BLaER1 treated with 17β-estradiol and CSF1 and Interleukin-3, amounts not matched to agents 10 nM and 100 nM (cell line): Measurements from ENCODE around the gene DIP2C.
"Not testable (repeated sequence)": the region's sequence is repeated elsewhere in the genome, so short reads cannot be mapped to it uniquely, and the experiment has no call there.

Source experiments
- H3K27ac ChIP-seq, 11 experiments: shearing (Covaris generic); formaldehyde crosslinking; 2 replicates each; pipeline ENCODE4 v1.8.1; 2022
- H3K27me3 ChIP-seq, 11 experiments: shearing (Covaris generic); formaldehyde crosslinking; 2 replicates each; pipeline ENCODE4 v1.8.1; 2022
- H3K36me3 ChIP-seq, 11 experiments: shearing (Covaris generic); formaldehyde crosslinking; 2 replicates each; pipeline ENCODE4 v1.8.1; 2022
- H3K4me1 ChIP-seq, 10 experiments: shearing (Covaris generic); formaldehyde crosslinking; 2 replicates each; pipeline ENCODE4 v1.8.1; 2022
- H3K4me2 ChIP-seq, 11 experiments: shearing (Covaris generic); formaldehyde crosslinking; 2 replicates each; pipeline ENCODE4 v1.8.1; 2022
- H3K4me3 ChIP-seq, 10 experiments: shearing (Covaris generic); formaldehyde crosslinking; 2 replicates each; pipeline ENCODE4 v1.8.1; 2022
- H3K9ac ChIP-seq, 11 experiments: shearing (Covaris generic); formaldehyde crosslinking; 2 replicates each; pipeline ENCODE4 v1.8.1; 2022
- H3K9me3 ChIP-seq, 11 experiments: shearing (Covaris generic); formaldehyde crosslinking; replicated peaks in 1 of 11; 2 replicates each; pipeline ENCODE4 v1.8.1; 2022
- H4K20me1 ChIP-seq, 11 experiments: shearing (Covaris generic); formaldehyde crosslinking; 2 replicates each; pipeline ENCODE4 v1.8.1; 2022
- Cebpa-rat ChIP-seq, 11 experiments: shearing (Covaris generic); IDR thresholded peaks; 2 replicates each; pipeline ENCODE4 v1.8.1; 2022

DIP2C gene

DNA sequence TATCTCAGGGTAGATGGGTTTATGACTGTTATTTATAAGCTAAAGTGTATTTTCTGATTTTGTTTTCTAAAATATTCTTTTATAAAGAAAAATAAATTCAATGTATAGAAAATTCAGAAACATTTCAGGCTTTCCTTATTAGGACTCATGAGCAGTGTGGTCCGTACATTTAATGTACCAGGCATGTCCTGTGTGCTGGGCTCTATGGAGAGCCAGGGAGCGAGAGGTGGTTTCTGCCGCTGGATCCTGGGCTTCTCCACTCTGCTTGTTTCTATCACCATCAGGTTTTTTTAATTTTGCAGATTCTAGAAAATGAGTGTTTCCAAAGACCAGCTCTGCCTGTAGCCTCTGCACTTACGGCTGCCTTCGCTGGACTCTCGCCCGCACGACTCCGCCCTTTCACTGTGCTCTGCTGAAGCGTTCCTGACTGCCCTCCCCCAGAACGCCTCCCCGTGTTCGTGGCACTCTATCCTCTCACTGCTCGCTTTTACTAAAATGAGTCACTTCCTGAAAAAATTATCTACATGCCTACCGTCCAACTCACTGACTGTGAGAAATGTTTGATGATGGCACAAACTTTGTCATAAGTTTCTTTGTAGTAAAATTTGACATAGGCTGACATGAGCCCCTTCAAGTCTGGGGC, 365.7 kb downstream of the DIP2C start:
- peaks cover 0 to 50% (median 21%) of the 10 kb centered on the region in 11 experiments; a peak in 13 of 22 replicates for H3K36me3 ChIP-seq
- H3K9ac ChIP-seq, result no peak overlapping the region
- no peak for TF ChIP-seq Cebpa-rat (IDR thresholded peaks at IDR 0.05)
- H3K4me2 ChIP-seq, result peak overlapping the region in 5 of 11 experiments; percentile 8 to 80 (median 59); a peak in 10 of 22 replicates
- peaks cover 0 to 6% (median 0%) of the 10 kb centered on the region in 11 experiments; a peak in 5 of 22 replicates for H3K9me3 ChIP-seq
- H3K27me3 ChIP-seq, result no peaks in the 10 kb centered on the region
- peak overlapping the region in 1 of 11 experiments; percentile 37; a peak in 1 of 22 replicates for H3K27ac ChIP-seq
- no peak overlapping the region for H3K4me3 ChIP-seq
- H3K4me1 ChIP-seq, result peaks cover 12 to 20% (median 15%) of the 10 kb centered on the region in 10 experiments; a peak in 18 of 20 replicates
- no peaks in the 10 kb centered on the region for H4K20me1 ChIP-seq

DNA sequence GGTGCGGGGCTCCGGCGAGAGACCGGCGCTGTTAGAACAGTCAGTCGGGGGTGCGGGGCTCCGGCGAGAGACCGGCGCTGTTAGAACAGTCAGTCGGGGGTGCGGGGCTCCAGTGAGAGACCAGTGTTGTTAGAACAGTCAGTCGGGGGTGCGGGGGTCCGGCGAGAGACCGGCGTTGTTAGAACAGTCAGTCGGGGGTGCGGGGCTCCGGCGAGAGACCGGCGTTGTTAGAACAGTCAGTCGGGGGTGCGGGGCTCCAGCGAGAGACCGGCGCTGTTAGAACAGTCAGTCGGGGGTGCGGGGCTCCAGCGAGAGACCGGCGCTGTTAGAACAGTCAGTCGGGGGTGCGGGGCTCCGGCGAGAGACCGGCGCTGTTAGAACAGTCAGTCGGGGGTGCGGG, 366.4 kb downstream of the DIP2C start:
- H3K9ac ChIP-seq, H4K20me1 ChIP-seq, H3K27me3 ChIP-seq, H3K9me3 ChIP-seq, H3K4me2 ChIP-seq, H3K4me3 ChIP-seq, H3K27ac ChIP-seq: not testable (repeated sequence)
- Histone ChIP-seq H3K36me3 (peaks cover 0 to 58% (median 21%) of the 10 kb centered on the region in 11 experiments; a peak in 13 of 22 replicates), H3K4me1 (peaks cover 12 to 25% (median 20%) of the 10 kb centered on the region in 10 experiments; a peak in 19 of 20 replicates)

DNA sequence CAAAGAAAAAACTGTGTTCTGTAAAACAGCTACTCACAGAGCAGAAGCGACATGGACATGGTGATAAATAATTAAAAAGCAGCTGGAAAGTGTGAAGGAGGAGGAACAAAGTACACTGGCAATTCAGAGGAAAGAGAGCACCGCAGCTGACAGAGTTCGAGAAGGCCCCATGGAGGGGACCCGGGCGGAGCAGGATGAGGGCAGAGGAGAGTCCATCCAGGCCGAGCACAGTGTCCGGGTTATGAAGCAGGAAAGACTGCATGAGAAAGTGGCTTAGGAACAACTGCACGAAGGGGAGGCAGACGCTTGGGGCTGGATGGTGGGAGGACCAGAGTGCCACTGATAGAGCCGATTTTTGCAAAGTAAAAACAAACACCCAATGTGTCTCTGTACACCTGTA, 368.7 kb downstream of the DIP2C start:
- H3K9ac ChIP-seq, result no peak overlapping the region
- no peak for TF ChIP-seq Cebpa-rat (IDR thresholded peaks at IDR 0.05)
- H3K4me1 ChIP-seq, result peaks cover 18 to 37% (median 32%) of the 10 kb centered on the region in 10 experiments
- no peak overlapping the region for H3K4me2 ChIP-seq
- no peaks in the 10 kb centered on the region for H4K20me1 ChIP-seq
- H3K36me3 ChIP-seq, result peaks cover 0 to 41% (median 7%) of the 10 kb centered on the region in 11 experiments; a peak in 13 of 22 replicates
- no peak overlapping the region for H3K27ac ChIP-seq
- no peaks in the 10 kb centered on the region for H3K27me3 ChIP-seq
- peaks cover 0 to 6% (median 0%) of the 10 kb centered on the region in 11 experiments; a peak in 5 of 22 replicates for H3K9me3 ChIP-seq
- H3K4me3 ChIP-seq, result no peak overlapping the region

DNA sequence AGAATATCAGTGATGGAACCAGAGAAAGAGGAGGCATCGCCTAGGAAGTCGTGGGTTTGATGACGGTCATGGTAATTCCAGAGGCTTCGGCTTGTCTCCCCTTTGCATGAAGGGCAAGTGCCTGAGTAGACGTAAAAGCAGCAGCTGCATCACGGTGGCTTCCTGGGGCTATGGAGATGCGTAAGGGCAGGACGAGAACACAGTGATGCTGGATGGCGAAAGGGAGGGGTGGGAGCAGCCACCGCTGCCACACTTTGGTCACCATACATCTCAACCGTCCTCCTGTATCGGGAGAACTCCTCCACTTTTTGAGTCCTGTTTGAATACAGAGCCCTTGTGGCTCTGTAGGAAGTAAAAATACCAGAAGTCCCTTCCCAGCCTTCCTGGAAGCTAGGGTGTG, 371.5 kb downstream of the DIP2C start:
- Histone ChIP-seq H4K20me1 (no peaks in the 10 kb centered on the region), H3K9ac (no peak overlapping the region), H3K4me3 (no peak overlapping the region), H3K4me2 (peak overlapping the region in 10 of 11 experiments; percentile 18 to 72 (median 51); a peak in 18 of 22 replicates), H3K9me3 (peaks cover 0 to 6% (median 0%) of the 10 kb centered on the region in 11 experiments; a peak in 5 of 22 replicates), H3K27me3 (no peaks in the 10 kb centered on the region), H3K4me1 (peaks cover 19 to 45% (median 38%) of the 10 kb centered on the region in 10 experiments), H3K27ac (peak overlapping the region in 1 of 11 experiments; percentile 40; a peak in 1 of 22 replicates), H3K36me3 (peaks cover 0 to 19% (median 7%) of the 10 kb centered on the region in 11 experiments; a peak in 10 of 22 replicates)
- TF ChIP-seq Cebpa-rat (IDR thresholded peaks at IDR 0.05), result no peak

DNA sequence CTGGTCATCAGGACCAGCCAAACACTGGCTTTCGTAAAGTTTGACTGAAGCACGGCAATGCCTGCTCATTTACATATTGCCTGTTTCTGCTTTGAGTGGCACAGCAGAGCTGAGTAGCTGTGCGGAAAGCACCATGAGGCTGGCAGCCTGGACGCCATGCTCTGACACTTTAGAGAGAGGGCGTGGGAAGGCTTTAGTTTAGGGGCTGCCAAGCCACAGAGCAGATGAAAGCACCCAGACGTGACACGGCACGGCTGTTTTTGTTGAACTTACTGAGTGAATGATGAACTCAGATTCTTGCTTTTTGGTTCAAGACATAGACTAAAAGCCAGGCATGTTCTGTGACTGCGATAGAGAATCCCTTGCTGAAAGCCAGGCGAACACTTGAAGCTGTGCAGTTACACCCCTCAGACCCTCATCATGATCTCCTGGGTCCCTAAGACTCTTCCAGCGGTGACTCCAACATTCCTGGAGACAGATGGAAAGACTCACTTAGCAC, 372.1 kb downstream of the DIP2C start:
- Histone ChIP-seq H3K9ac (peak overlapping the region in 1 of 11 experiments; percentile 7; a peak in 1 of 22 replicates), H3K27me3 (no peaks in the 10 kb centered on the region), H3K36me3 (peaks cover 0 to 19% (median 7%) of the 10 kb centered on the region in 11 experiments; a peak in 10 of 22 replicates), H3K27ac (peak overlapping the region in 2 of 11 experiments; percentile 15 to 40; a peak in 1 of 22 replicates), H4K20me1 (no peaks in the 10 kb centered on the region), H3K4me1 (peaks cover 19 to 45% (median 38%) of the 10 kb centered on the region in 10 experiments), H3K4me3 (no peak overlapping the region), H3K4me2 (peak overlapping the region; percentile 18 to 72 (median 50); a peak in 21 of 22 replicates), H3K9me3 (peaks cover 0 to 6% (median 0%) of the 10 kb centered on the region in 11 experiments; a peak in 5 of 22 replicates)
- no peak for TF ChIP-seq Cebpa-rat (IDR thresholded peaks at IDR 0.05)

DNA sequence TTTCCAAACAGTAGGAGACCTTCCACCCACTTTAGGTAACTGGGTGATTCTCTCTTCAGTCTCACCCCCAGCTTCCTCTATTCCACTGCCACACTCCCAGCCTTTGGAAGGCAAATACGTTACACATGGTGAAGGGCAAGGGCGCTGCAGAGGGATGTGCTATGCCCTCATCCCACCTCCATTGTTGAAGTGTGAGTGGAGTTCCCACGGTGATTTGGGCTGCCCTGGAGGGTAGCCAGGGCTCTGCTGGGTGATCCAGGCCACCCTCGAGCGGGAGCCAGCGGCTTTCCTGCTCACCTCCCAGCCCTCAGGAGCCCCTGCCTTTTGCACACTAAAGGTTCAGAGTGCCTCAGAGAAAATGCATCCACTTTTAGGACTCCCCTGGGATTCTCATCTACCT, 373.1 kb downstream of the DIP2C start:
- Histone ChIP-seq H3K27ac (no peak overlapping the region), H4K20me1 (no peaks in the 10 kb centered on the region), H3K9ac (no peak overlapping the region), H3K9me3 (peaks cover 0 to 5% (median 0%) of the 10 kb centered on the region in 11 experiments; a peak in 5 of 22 replicates), H3K27me3 (no peaks in the 10 kb centered on the region), H3K4me1 (peaks cover 19 to 45% (median 38%) of the 10 kb centered on the region in 10 experiments), H3K36me3 (peaks cover 0 to 18% (median 7%) of the 10 kb centered on the region in 11 experiments; a peak in 10 of 22 replicates), H3K4me2 (peak overlapping the region in 9 of 11 experiments; percentile 3 to 72 (median 50); a peak in 11 of 22 replicates), H3K4me3 (no peak overlapping the region)
- no peak for TF ChIP-seq Cebpa-rat (IDR thresholded peaks at IDR 0.05)

DNA sequence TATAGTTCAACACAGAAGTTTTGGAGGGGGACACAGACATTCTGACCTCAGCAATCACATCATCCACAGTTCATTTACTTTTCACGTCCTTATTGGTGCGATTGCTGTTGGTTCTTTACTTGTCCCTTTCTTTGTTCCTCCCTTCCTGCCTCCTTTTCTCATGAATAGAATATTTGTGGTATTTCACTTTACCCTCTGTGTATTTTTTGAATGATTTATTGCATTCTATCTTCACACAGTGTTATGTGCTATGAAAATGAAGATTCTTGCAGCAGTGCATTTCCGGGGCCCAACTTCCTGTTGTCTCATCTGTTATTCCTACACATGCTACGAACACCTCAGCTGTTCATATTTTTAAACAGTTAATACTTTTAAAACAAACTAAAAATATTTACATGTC, 374.6 kb downstream of the DIP2C start:
- Histone ChIP-seq H3K27ac (peak overlapping the region in 1 of 11 experiments; percentile 8; a peak in 1 of 22 replicates), H3K4me2 (peak overlapping the region; percentile 30 to 67 (median 53); a peak in 20 of 22 replicates), H3K27me3 (no peaks in the 10 kb centered on the region), H4K20me1 (no peaks in the 10 kb centered on the region), H3K36me3 (peaks cover 0 to 11% (median 0%) of the 10 kb centered on the region in 11 experiments; a peak in 3 of 22 replicates), H3K9me3 (no peaks in the 10 kb centered on the region), H3K9ac (no peak overlapping the region), H3K4me1 (peaks cover 19 to 45% (median 38%) of the 10 kb centered on the region in 10 experiments), H3K4me3 (no peak overlapping the region)
- no peak for TF ChIP-seq Cebpa-rat (IDR thresholded peaks at IDR 0.05)

DNA sequence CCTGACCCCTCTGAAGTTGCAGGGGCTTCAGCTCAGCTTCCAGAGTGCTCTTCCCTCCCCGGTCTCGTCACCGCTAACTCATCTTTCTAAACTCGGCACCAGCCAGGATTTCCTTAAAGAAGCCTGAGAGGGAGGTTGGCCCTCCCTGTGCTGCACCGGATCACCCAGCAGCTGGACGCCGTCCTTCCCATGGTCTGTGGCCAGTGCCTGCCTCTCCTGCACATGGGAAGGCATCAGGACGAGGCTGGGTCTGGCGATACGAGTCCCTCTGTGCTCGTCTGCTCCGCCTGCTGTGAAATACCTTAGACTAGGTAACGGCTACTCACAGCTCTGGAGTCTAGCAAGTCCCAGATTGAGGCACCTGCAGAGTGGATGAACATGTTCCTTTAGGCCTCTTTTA, 375.1 kb downstream of the DIP2C start:
- no peak overlapping the region for H3K4me3 ChIP-seq
- H3K4me2 ChIP-seq, result peak overlapping the region; percentile 30 to 67 (median 53); a peak in 19 of 22 replicates
- peak overlapping the region in 1 of 11 experiments; percentile 8; a peak in 1 of 22 replicates for H3K27ac ChIP-seq

More for the DNA sequence above, 375.1 kb downstream of the DIP2C start:
- Histone ChIP-seq H4K20me1 (no peaks in the 10 kb centered on the region), H3K9ac (no peak overlapping the region), H3K36me3 (peaks cover 0 to 11% (median 0%) of the 10 kb centered on the region in 11 experiments; a peak in 5 of 22 replicates), H3K9me3 (no peaks in the 10 kb centered on the region), H3K27me3 (no peaks in the 10 kb centered on the region), H3K4me1 (peaks cover 19 to 50% (median 41%) of the 10 kb centered on the region in 10 experiments)
- TF ChIP-seq Cebpa-rat (IDR thresholded peaks at IDR 0.05), result no peak
